Activated CD8-positive, alpha-beta T cell treated with anti-CD3 and anti-CD28 coated beads for 36 hours (primary cell): ENCODE results near the gene NEK6. TPM values are rescaled to one million over a fixed set of nuclear protein-coding genes. Genes with fewer than 3 reads are reported as not detected.

ENCODE experiments used
- ATAC-seq: fragments of 200-7000 bp; cut with Tn5 transposase; one replicate; pipeline ENCODE4 v1.10.0; 2021; ENCODE audit warnings: mild to moderate bottlenecking, moderate library complexity
- CTCF ChIA-PET: fragments of 350-600 bp; sonication (Branson Sonifier 250); formaldehyde crosslinking; loops from one replicate; lab custom pipeline; 2021; ENCODE audit warnings: antibody characterized with exemption; lab: Charles Lee
- POLR2A ChIA-PET: fragments of 350-600 bp; sonication (Branson Sonifier 250); formaldehyde crosslinking; loops from one replicate; lab custom pipeline; 2021; ENCODE audit warnings: antibody characterized with exemption; lab: Charles Lee
- DNase-seq: peaks from one replicate; pipeline ENCODE4 v3.0.0-alpha.2; 2020
- H3K27ac Mint-ChIP-seq: one replicate; pipeline ENCODE4 v1.8.0; 2021; ENCODE audit warnings: mild to moderate bottlenecking, mixed read lengths
- H3K27me3 Mint-ChIP-seq: one replicate; pipeline ENCODE4 v1.8.0; 2021; ENCODE audit warnings: mixed read lengths
- H3K36me3 Mint-ChIP-seq: one replicate; pipeline ENCODE4 v1.8.0; 2021; ENCODE audit warnings: low read depth, mixed read lengths
- H3K4me1 Mint-ChIP-seq: one replicate; pipeline ENCODE4 v1.8.0; 2021; ENCODE audit warnings: low read depth, mixed read lengths
- H3K4me3 Mint-ChIP-seq: one replicate; pipeline ENCODE4 v1.8.0; 2021; ENCODE audit warnings: mild to moderate bottlenecking, moderate library complexity, mixed read lengths
- H3K9me3 Mint-ChIP-seq: one replicate; pipeline ENCODE4 v1.8.0; 2021; ENCODE audit warnings: mixed read lengths
- intact Hi-C: fragments of 100-400 bp; cut with micrococcal nuclease; formaldehyde crosslinking; loops from one replicate; pipeline ENCODE4 v1.10.0; 2022
- total RNA-seq, 2 experiments: library from RNA; stranded (reverse); gene quantifications; one replicate each; pipeline ENCODE4 v1.2.3, GENCODE V29; 2021
- TF ChIP-seq, protein P1 (sequence below): fragments of 200-600 bp; IDR thresholded peaks from one replicate; pipeline ENCODE4 v1.8.0; 2022; ENCODE audit warnings: antibody characterized with exemption, mild to moderate bottlenecking

Gene NEK6
- total RNA-seq, 2 experiments from 2014 or later = 20.2 to 21.8 TPM

GRCh38 chr9:124308606-124309491 lies 51.1 kb downstream of the NEK6 start:
- Mint-ChIP-seq H3K4me1 (peaks cover 2% of the 10 kb centered on the region), H3K36me3 (peaks cover 2% of the 10 kb centered on the region), H3K27me3 (no peaks in the 10 kb centered on the region), H3K9me3 (no peaks in the 10 kb centered on the region), H3K27ac (no peak overlapping the region), H3K4me3 (no peak overlapping the region)
- ATAC-seq (no peak), DNase-seq (no peak)
- intact Hi-C loops = no loop called here
- POLR2A ChIA-PET = no interaction called here
- TF ChIP-seq, protein P1, sequence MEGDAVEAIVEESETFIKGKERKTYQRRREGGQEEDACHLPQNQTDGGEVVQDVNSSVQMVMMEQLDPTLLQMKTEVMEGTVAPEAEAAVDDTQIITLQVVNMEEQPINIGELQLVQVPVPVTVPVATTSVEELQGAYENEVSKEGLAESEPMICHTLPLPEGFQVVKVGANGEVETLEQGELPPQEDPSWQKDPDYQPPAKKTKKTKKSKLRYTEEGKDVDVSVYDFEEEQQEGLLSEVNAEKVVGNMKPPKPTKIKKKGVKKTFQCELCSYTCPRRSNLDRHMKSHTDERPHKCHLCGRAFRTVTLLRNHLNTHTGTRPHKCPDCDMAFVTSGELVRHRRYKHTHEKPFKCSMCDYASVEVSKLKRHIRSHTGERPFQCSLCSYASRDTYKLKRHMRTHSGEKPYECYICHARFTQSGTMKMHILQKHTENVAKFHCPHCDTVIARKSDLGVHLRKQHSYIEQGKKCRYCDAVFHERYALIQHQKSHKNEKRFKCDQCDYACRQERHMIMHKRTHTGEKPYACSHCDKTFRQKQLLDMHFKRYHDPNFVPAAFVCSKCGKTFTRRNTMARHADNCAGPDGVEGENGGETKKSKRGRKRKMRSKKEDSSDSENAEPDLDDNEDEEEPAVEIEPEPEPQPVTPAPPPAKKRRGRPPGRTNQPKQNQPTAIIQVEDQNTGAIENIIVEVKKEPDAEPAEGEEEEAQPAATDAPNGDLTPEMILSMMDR = no peak
- CTCF ChIA-PET = no interaction called here

DNA sequence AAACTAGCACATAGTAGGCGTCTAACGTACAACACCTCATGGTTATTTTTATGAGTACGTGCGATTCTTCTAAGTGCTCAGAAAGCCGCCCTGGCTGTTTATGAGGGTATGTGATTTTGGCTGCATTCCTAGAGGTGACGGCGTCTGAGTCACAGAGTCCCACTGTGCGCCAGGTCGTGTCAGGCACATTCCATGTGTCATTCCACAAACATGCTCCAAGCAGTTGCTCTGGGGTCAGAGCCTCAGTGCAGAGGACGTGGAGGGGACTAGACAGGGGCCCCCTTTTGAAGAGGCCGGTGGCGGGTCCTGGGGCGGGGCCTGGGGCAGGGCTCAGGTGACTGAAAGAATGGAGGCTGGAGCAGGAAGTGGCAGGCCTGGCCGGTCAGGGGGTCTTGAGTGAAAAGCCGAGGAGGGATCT lies 51.9 kb downstream of the NEK6 start:
- TF ChIP-seq, protein P1 = no peak
- ChIA-PET CTCF (no interaction called here), POLR2A (no interaction called here)
- Mint-ChIP-seq H3K4me3 (no peak overlapping the region), H3K27me3 (no peaks in the 10 kb centered on the region), H3K27ac (no peak overlapping the region), H3K4me1 (peaks cover 2% of the 10 kb centered on the region), H3K9me3 (no peaks in the 10 kb centered on the region), H3K36me3 (peaks cover 2% of the 10 kb centered on the region)
- intact Hi-C loops = no loop called here
- ATAC-seq = no peak
- DNase-seq = no peak

GRCh38 chr9:124311283-124311682 lies 53.5 kb downstream of the NEK6 start:
- TF ChIP-seq, protein P1 = no peak
- H3K4me3 Mint-ChIP-seq = no peak overlapping the region
- DNase-seq = no peak
- no peak overlapping the region for H3K27ac Mint-ChIP-seq
- no peaks in the 10 kb centered on the region for H3K27me3 Mint-ChIP-seq
- H3K36me3 Mint-ChIP-seq = no peaks in the 10 kb centered on the region
- intact Hi-C loops = no loop called here
- ATAC-seq = no peak
- H3K9me3 Mint-ChIP-seq = no peaks in the 10 kb centered on the region
- CTCF ChIA-PET = interaction anchor here (0.6 to 0.9 kb wide), 4 partner anchors 10 to 185 kb away, joined by 3 to 4 read pairs (median 3); no protein-coding TSS in a partner anchor
- H3K4me1 Mint-ChIP-seq = peaks cover under 1% of the 10 kb centered on the region
- POLR2A ChIA-PET = interaction anchor here (1.2 kb wide), 1 partner anchor 20 kb away, joined by 3 read pairs; no protein-coding TSS in a partner anchor

GRCh38 chr9:124312290-124313265 lies 54.8 kb downstream of the NEK6 start:
- H3K9me3 Mint-ChIP-seq = no peaks in the 10 kb centered on the region
- POLR2A ChIA-PET = interaction anchor here (1.2 kb wide), 1 partner anchor 21 kb away, joined by 3 read pairs; no protein-coding TSS in a partner anchor
- intact Hi-C loops = no loop called here
- H3K27ac Mint-ChIP-seq = no peak overlapping the region
- no peaks in the 10 kb centered on the region for H3K27me3 Mint-ChIP-seq
- CTCF ChIA-PET = no interaction called here
- TF ChIP-seq, protein P1 = no peak
- H3K4me3 Mint-ChIP-seq = no peak overlapping the region
- DNase-seq = no peak
- H3K36me3 Mint-ChIP-seq = no peaks in the 10 kb centered on the region
- no peaks in the 10 kb centered on the region for H3K4me1 Mint-ChIP-seq
- no peak for ATAC-seq
